Panc1 (cell line): ENCODE results near the gene HDAC11. TPM values are rescaled to one million over a fixed set of nuclear protein-coding genes. Genes with fewer than 3 reads are reported as not detected.

Experiments used
- ATAC-seq: fragments of 200-7000 bp; cut with Tn5 transposase; 2 replicates; pipeline ENCODE4 v1.9.1; 2020; ENCODE audit warnings: mild to moderate bottlenecking, moderate library complexity
- BruUV-seq: library from RNA; stranded (reverse); fragments of 400-500 nt; replicated peaks from 2 replicates; lab custom pipeline; 2021; lab: Mats Ljungman, UMichigan
- CTCF ChIA-PET: fragments of 300-600 bp; sonication (Branson Sonifier 250); formaldehyde crosslinking; loops from one replicate; lab custom pipeline; 2022; ENCODE audit warnings: antibody characterized with exemption; lab: Charles Lee
- POLR2A ChIA-PET: fragments of 300-600 bp; sonication (Branson Sonifier 250); formaldehyde crosslinking; loops from one replicate; lab custom pipeline; 2022; ENCODE audit warnings: antibody characterized with exemption; lab: Charles Lee
- DNase-seq: peaks from one replicate; pipeline ENCODE4 v3.0.0-alpha.2; 2010; ENCODE audit warnings: low read depth, low spot score
- H3K27ac ChIP-seq: 2 replicates; pipeline ENCODE4 v1.5.1; 2011; ENCODE audit warnings: mild to moderate bottlenecking, low read length, inconsistent platforms
- H3K27me3 ChIP-seq: fragments of 200-500 bp; sonication (Bioruptor generic); 2 replicates; pipeline ENCODE4 v1.6.0; 2014; ENCODE audit warnings: low read length, inconsistent platforms; ENCODE audit not compliant: control insufficient read depth, insufficient read depth
- H3K36me3 ChIP-seq: fragments of 200-500 bp; sonication (Bioruptor generic); 2 replicates; pipeline ENCODE4 v1.5.1; 2014; ENCODE audit warnings: inconsistent platforms, mild to moderate bottlenecking, low read length, moderate library complexity; ENCODE audit not compliant: control insufficient read depth, insufficient read depth
- H3K4me1 ChIP-seq: 2 replicates; pipeline ENCODE4 v1.5.1; 2011; ENCODE audit warnings: inconsistent platforms, mild to moderate bottlenecking, low read length, moderate library complexity; ENCODE audit not compliant: control insufficient read depth, insufficient read depth
- H3K4me3 ChIP-seq, 2 experiments: 2 replicates each; pipeline ENCODE4 v1.5.1; 2011 to 2012; ENCODE audit warnings: low read depth in 2 of 2, low read length in 2 of 2, mild to moderate bottlenecking in 2 of 2, inconsistent platforms in 1 of 2, moderate library complexity in 1 of 2
- H3K9me3 ChIP-seq: fragments of 200-500 bp; sonication (Bioruptor generic); 2 replicates; pipeline ENCODE4 v1.5.1; 2014; ENCODE audit warnings: low read depth, mild to moderate bottlenecking, inconsistent platforms, low read length, moderate library complexity; ENCODE audit not compliant: control insufficient read depth, insufficient read depth
- POLR2AphosphoS5 ChIP-seq: IDR thresholded peaks from 2 replicates; pipeline ENCODE4 v1.6.1; 2012; ENCODE audit warnings: mild to moderate bottlenecking, low read depth, low read length, moderate library complexity
- SIN3A ChIP-seq: IDR thresholded peaks from 2 replicates; pipeline ENCODE4 v1.6.1; 2012; ENCODE audit warnings: low read depth, mild to moderate bottlenecking, low read length, moderate library complexity, borderline replicate concordance; ENCODE audit not compliant: insufficient read depth
- TCF7L2 ChIP-seq: IDR thresholded peaks from 2 replicates; pipeline ENCODE4 v1.6.1; 2011; ENCODE audit warnings: mild to moderate bottlenecking, low read depth, low read length, inconsistent platforms
- in situ Hi-C: cut with HindIII; loops from 2 replicates; pipeline ENCODE4 v1.10.0; 2016; ENCODE audit warnings: low sequenced_read_pairs, low pct_unique_long_range_greater_than_20kb
- intact Hi-C: fragments of 100-400 bp; cut with micrococcal nuclease; formaldehyde crosslinking; loops from one replicate; pipeline ENCODE4 v1.10.0; 2022; ENCODE audit not compliant: unreplicated experiment
- total RNA-seq: library from RNA; stranded (reverse); gene quantifications from one replicate; pipeline ENCODE4 v1.2.1, GENCODE V29; 2021; ENCODE audit not compliant: unreplicated experiment
- TF ChIP-seq, protein P1 (sequence below), 2 experiments: IDR thresholded peaks; 2 replicates each; pipeline ENCODE4 v1.6.1; 2011 to 2012; ENCODE audit warnings: low read depth in 2 of 2, control low read depth in 1 of 2, low read length in 1 of 2, mild to moderate bottlenecking in 1 of 2, moderate library complexity in 1 of 2; ENCODE audit not compliant: insufficient read depth in 1 of 2
- TF ChIP-seq, protein P2 (sequence below): fragments of 450-650 bp; IDR thresholded peaks from 2 replicates; pipeline ENCODE4 v1.5.1; 2017; ENCODE audit warnings: mild to moderate bottlenecking

Gene HDAC11
- total RNA-seq, 1 experiment from 2014 or later, result 10.6 TPM

DNA sequence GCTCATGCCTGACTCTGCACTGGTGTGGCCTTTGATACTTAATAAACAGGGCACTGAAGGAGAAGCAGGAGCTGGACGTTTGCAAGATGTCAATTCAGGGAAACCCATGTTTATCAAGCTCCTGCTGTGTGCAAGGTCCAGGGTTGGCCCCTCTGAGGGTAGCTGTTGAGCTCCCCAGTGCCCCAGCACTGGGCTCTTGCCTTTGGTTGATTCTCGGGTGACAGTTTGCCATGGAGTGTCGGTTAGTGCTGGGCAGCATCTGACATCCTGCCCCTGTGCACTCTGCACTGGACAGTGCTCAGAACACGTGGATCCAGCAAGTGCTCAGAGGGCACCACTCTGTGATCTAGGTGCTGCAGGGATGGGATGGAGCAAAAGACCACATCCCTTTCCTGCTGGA is 7.3 kb downstream of the HDAC11 start:
- H3K4me3 ChIP-seq, result no peak overlapping the region
- in situ Hi-C loops (no loop called here), intact Hi-C loops (no loop called here)
- no peak overlapping the region for H3K27ac ChIP-seq
- ATAC-seq (0 out of 2 replicates have a peak, but pooled peaks have one; percentile 56), DNase-seq (no peak)
- TF ChIP-seq POLR2AphosphoS5, result no peak
- TF ChIP-seq TCF7L2, result no peak
- TF ChIP-seq, protein P1, sequence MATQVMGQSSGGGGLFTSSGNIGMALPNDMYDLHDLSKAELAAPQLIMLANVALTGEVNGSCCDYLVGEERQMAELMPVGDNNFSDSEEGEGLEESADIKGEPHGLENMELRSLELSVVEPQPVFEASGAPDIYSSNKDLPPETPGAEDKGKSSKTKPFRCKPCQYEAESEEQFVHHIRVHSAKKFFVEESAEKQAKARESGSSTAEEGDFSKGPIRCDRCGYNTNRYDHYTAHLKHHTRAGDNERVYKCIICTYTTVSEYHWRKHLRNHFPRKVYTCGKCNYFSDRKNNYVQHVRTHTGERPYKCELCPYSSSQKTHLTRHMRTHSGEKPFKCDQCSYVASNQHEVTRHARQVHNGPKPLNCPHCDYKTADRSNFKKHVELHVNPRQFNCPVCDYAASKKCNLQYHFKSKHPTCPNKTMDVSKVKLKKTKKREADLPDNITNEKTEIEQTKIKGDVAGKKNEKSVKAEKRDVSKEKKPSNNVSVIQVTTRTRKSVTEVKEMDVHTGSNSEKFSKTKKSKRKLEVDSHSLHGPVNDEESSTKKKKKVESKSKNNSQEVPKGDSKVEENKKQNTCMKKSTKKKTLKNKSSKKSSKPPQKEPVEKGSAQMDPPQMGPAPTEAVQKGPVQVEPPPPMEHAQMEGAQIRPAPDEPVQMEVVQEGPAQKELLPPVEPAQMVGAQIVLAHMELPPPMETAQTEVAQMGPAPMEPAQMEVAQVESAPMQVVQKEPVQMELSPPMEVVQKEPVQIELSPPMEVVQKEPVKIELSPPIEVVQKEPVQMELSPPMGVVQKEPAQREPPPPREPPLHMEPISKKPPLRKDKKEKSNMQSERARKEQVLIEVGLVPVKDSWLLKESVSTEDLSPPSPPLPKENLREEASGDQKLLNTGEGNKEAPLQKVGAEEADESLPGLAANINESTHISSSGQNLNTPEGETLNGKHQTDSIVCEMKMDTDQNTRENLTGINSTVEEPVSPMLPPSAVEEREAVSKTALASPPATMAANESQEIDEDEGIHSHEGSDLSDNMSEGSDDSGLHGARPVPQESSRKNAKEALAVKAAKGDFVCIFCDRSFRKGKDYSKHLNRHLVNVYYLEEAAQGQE (IDR thresholded peaks at IDR 0.05; ENCODE audit: insufficient read depth in 1 of 2, low read depth in 2 of 2, low read length in 1 of 2), result no peak
- no peak for TF ChIP-seq SIN3A
- TF ChIP-seq, protein P2, sequence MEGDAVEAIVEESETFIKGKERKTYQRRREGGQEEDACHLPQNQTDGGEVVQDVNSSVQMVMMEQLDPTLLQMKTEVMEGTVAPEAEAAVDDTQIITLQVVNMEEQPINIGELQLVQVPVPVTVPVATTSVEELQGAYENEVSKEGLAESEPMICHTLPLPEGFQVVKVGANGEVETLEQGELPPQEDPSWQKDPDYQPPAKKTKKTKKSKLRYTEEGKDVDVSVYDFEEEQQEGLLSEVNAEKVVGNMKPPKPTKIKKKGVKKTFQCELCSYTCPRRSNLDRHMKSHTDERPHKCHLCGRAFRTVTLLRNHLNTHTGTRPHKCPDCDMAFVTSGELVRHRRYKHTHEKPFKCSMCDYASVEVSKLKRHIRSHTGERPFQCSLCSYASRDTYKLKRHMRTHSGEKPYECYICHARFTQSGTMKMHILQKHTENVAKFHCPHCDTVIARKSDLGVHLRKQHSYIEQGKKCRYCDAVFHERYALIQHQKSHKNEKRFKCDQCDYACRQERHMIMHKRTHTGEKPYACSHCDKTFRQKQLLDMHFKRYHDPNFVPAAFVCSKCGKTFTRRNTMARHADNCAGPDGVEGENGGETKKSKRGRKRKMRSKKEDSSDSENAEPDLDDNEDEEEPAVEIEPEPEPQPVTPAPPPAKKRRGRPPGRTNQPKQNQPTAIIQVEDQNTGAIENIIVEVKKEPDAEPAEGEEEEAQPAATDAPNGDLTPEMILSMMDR, result no peak
- H3K4me1 ChIP-seq, result no peaks in the 10 kb centered on the region
- no peaks in the 10 kb centered on the region for H3K9me3 ChIP-seq
- ChIA-PET CTCF (no interaction called here), POLR2A (no interaction called here)
- no peaks in the 10 kb centered on the region for H3K27me3 ChIP-seq
- no TSS peak for BruUV-seq
- no peaks in the 10 kb centered on the region for H3K36me3 ChIP-seq

DNA sequence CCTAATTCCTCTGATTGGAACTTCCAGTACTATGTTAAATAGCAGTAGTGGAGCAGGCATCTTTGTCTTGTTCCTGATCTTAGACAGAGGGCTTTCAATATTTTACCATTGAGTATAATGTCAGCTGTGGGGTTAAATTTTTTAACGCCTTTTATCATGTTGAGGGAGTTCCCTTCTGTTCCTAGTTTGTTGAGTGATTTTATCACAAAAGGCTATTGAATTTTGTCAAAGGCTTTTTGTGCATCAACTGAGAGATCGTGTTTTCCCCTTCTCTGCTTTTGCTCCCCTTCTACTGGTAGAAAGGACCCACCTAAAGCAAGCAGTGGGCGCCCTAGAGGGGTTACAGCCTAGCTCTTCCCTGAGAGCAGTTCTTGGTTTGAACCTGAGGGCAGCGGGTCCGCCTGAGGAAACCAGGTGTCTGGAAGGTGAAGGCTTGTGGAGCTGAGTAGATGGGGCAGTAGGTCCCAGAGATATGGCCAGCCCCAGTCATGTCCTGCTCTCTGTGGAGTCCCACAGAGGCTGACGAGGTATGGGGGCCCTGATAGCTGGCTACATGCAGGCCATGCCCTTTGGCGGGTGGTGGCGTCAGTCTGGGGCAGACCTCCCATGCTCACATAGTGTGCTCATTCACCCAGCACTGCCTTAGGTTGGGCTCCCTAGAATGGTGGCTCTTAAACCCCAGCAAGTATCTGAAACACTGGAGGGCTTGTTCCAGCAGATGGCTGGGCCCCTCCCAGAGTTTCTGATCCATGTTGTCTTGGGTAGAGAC is 11.3 kb downstream of the HDAC11 start:
- DNase-seq, result no peak
- H3K4me3 ChIP-seq, result no peak overlapping the region
- no peak overlapping the region for H3K27ac ChIP-seq
- ChIA-PET POLR2A (no interaction called here), CTCF (no interaction called here)
- BruUV-seq, result no TSS peak
- H3K36me3 ChIP-seq, result no peaks in the 10 kb centered on the region
- no peak for ATAC-seq
- H3K27me3 ChIP-seq, result no peaks in the 10 kb centered on the region
- in situ Hi-C loops (no loop called here), intact Hi-C loops (no loop called here)
- TF ChIP-seq SIN3A, result no peak
- TF ChIP-seq, protein P2, result no peak
- no peak for TF ChIP-seq POLR2AphosphoS5
- TF ChIP-seq TCF7L2, result no peak
- TF ChIP-seq, protein P1 (IDR thresholded peaks at IDR 0.05; ENCODE audit: insufficient read depth in 1 of 2, low read depth in 2 of 2, low read length in 1 of 2), result no peak
- no peaks in the 10 kb centered on the region for H3K9me3 ChIP-seq
- H3K4me1 ChIP-seq, result peaks cover under 1% of the 10 kb centered on the region; the same call in 1 of the 2 replicates
